Stomach (tissue), 19 donors: ENCODE measurements around the gene MIER1. TPM values are rescaled to one million over a fixed set of nuclear protein-coding genes. Genes with fewer than 3 reads are reported as not detected.

ENCODE experiments used
- DNase-seq, 2 donors: peaks; one replicate each; pipeline versions ENCODE4 v3.0.0 to v3.0.0-alpha.2; 2013 to 2019
- H3K27ac ChIP-seq, 5 donors: fragments of 200-600 bp in 4 of 5; sonication (generic) in 4 of 5; one replicate each; pipeline ENCODE4 v1.5.1; 2013 to 2019; ENCODE audit warnings: mild to moderate bottlenecking in 1 of 5, moderate library complexity in 1 of 5
- H3K27me3 ChIP-seq, 3 donors: fragments of 200-600 bp; sonication (generic); one replicate each; pipeline ENCODE4 v1.5.1; 2017 to 2019; ENCODE audit warnings: mixed run types in 1 of 3
- H3K36me3 ChIP-seq, 4 donors: fragments of 200-600 bp; sonication (generic); 1 replicate in 3 of 4; 2 replicates in 1 of 4; pipeline ENCODE4 v1.5.1; 2016 to 2019
- H3K4me1 ChIP-seq, 4 donors: fragments of 200-600 bp; sonication (generic); one replicate each; pipeline ENCODE4 v1.5.1; 2016 to 2019
- H3K4me3 ChIP-seq, 4 donors: fragments of 200-600 bp; sonication (generic) in 3 of 4; one replicate each; pipeline ENCODE4 v1.5.1; 2016 to 2019; ENCODE audit warnings: mild to moderate bottlenecking in 1 of 4
- H3K9me3 ChIP-seq, 4 donors: fragments of 200-600 bp; sonication (generic); one replicate each; pipeline ENCODE4 v1.5.1; 2016 to 2019
- EP300 ChIP-seq: sonication (generic); formaldehyde crosslinking; IDR thresholded peaks from one replicate; pipeline ENCODE4 v1.6.1; 2017; ENCODE audit warnings: antibody characterized with exemption
- POLR2A ChIP-seq, 4 donors: fragments of 450-650 bp; IDR thresholded peaks; one replicate each; pipeline ENCODE4 v1.6.1; 2016; ENCODE audit warnings: antibody characterized with exemption in 4 of 4, control low read depth in 2 of 4, mild to moderate bottlenecking in 1 of 4, moderate library complexity in 1 of 4
- POLR2AphosphoS5 ChIP-seq, 3 donors: sonication (generic); formaldehyde crosslinking; IDR thresholded peaks; one replicate each; pipeline ENCODE4 v1.6.1; 2016; ENCODE audit warnings: antibody characterized with exemption in 3 of 3
- WGBS, 5 donors: extraction: QIAGEN DNeasy Blood & Tissue Kit in 3 of 5; methylation state at CpG; one replicate each; pipeline versions ENCODE4 v1.1.5 to v1.1.7; 2013 to 2018; 5-methylcytosine and 5-hydroxymethylcytosine counted together
- intact Hi-C: fragments of 100-400 bp; cut with DNase I; formaldehyde crosslinking; loops from one replicate; pipeline ENCODE4 v1.15.1; 2023; ENCODE audit warnings: low total_unique reads
- long read RNA-seq, 10 donors: transcript quantifications; one replicate each; lab custom pipeline, GENCODE V29; 2026
- polyA plus RNA-seq, 3 donors: library from polyadenylated mRNA; stranded (reverse); fragments of 200-250 nt; gene quantifications; one replicate each; pipeline ENCODE4 v1.2.3, GENCODE V29; 2013
- total RNA-seq, 5 donors: library from RNA; depleted of rRNA; stranded (reverse); fragments of >200 nt; gene quantifications; one replicate each; pipeline versions ENCODE4 v1.1.0 to v1.2.3, GENCODE V29; 2014 to 2016
- TF ChIP-seq, protein P1 (sequence below), 7 experiments: fragments of 450-650 bp in 4 of 7; fragments of 200-600 bp in 3 of 7; sonication (generic) in 3 of 7; IDR thresholded peaks; one replicate each; pipeline ENCODE4 v1.5.1; 2016 to 2019; ENCODE audit warnings: antibody characterized with exemption in 7 of 7, control low read depth in 2 of 7, mild to moderate bottlenecking in 1 of 7
- donor health status: healthy with polysubstance abuse.
- donor health status: Bipolar disorder and iron deficiency.
- donor health status: healthy.

Gene MIER1
- total RNA-seq (10 to 100 TPM in 4 of 5 donors, 1 to 10 TPM in 1; 6.4 to 57.6 (median 34.1) TPM), polyA plus RNA-seq (10 to 100 TPM; 11.0 to 25.1 (median 12.7) TPM)
- long read RNA-seq, donor 1, full-length matches to known transcripts = 2 of 2 reads
- long read RNA-seq, donor 1, partial matches to known transcripts = 0 of 2 reads
- long read RNA-seq, donor 1, other reads (novel, unspliced or antisense) = 0 of 2 reads
- long read RNA-seq, donor 2, full-length matches to known transcripts = 1 of 1 reads
- long read RNA-seq, donor 2, partial matches to known transcripts = 0 of 1 reads
- long read RNA-seq, donor 2, other reads (novel, unspliced or antisense) = 0 of 1 reads
- long read RNA-seq, donor 3 = 0 reads
- long read RNA-seq, donor 4 = 0 reads
- long read RNA-seq, donor 5, full-length matches to known transcripts = 3 of 3 reads
- long read RNA-seq, donor 5, partial matches to known transcripts = 0 of 3 reads
- long read RNA-seq, donor 5, other reads (novel, unspliced or antisense) = 0 of 3 reads
- long read RNA-seq, donor 6 = 0 reads
- long read RNA-seq, donor 7, full-length matches to known transcripts = 2 of 2 reads
- long read RNA-seq, donor 7, partial matches to known transcripts = 0 of 2 reads
- long read RNA-seq, donor 7, other reads (novel, unspliced or antisense) = 0 of 2 reads
- long read RNA-seq, donor 8, partial matches to known transcripts = 0 of 1 reads
- long read RNA-seq, donor 8, other reads (novel, unspliced or antisense) = 0 of 1 reads
- long read RNA-seq, donor 9, partial matches to known transcripts = 0 of 2 reads
- long read RNA-seq, donor 9, other reads (novel, unspliced or antisense) = 0 of 2 reads
- long read RNA-seq, donor 10 = 0 reads

DNA sequence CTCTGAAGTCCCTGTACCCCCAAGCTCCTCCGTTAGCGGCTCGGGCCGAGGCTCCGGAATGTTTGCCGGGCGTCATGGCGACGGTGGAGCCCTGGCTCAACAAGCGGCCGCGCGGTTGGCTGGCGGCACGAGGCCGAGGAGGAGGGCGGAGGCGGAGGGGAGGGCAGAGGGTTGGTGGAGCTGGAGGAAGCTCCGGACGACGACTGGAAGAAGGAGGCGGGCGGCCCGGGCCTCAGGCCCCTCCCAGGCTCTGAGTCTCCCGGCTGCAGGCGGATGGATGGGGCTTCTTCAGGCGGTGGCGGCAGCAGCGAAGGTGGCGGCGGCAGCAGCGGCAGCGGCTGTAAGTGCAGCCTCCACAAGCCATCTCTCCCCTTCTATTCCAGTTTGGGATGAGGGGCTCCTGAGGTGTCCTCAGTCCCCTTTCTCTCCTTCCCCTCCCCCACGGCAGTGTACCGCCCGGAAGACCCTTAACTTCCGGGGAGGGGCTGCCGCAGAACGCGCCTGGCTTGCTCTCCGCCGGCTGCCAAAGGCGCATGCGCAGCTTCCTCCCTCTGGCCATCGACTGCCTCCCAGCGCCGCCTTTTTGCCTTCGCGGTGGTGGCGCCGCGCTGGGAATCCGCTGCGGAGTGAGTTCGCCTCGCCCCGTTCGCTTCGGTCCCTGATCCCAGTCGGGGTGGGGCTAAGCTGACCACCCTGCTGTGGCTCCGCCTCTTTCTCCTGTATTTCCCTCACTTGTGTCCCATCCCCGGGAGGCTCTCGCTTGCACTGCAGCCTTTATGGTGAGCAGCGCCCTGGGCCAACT lies at the start of gene MIER1, which contains the start of gene DNAI4:
Gene MIER1 (plus strand): TSS at position 235 of the 802 bp plus-strand sequence. CDS start 39 bp downstream, at position 274.
Gene DNAI4 (minus strand): TSS at position 101 of the 802 bp plus-strand sequence. CDS start 25 bp downstream, at position 76.
- no peaks in the 10 kb centered on the region for H3K27me3 ChIP-seq
- no peaks in the 10 kb centered on the region for H3K9me3 ChIP-seq
- TF ChIP-seq POLR2A (IDR thresholded peaks at IDR 0.05) (no peak), POLR2AphosphoS5 (IDR thresholded peaks at IDR 0.05) (peak; percentile 77 to 90 (median 80)), EP300 (no peak)
- TF ChIP-seq, protein P1, sequence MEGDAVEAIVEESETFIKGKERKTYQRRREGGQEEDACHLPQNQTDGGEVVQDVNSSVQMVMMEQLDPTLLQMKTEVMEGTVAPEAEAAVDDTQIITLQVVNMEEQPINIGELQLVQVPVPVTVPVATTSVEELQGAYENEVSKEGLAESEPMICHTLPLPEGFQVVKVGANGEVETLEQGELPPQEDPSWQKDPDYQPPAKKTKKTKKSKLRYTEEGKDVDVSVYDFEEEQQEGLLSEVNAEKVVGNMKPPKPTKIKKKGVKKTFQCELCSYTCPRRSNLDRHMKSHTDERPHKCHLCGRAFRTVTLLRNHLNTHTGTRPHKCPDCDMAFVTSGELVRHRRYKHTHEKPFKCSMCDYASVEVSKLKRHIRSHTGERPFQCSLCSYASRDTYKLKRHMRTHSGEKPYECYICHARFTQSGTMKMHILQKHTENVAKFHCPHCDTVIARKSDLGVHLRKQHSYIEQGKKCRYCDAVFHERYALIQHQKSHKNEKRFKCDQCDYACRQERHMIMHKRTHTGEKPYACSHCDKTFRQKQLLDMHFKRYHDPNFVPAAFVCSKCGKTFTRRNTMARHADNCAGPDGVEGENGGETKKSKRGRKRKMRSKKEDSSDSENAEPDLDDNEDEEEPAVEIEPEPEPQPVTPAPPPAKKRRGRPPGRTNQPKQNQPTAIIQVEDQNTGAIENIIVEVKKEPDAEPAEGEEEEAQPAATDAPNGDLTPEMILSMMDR (IDR thresholded peaks at IDR 0.05) = peak in 1 of 7 experiments; percentile 62
- 0 to 1% (median 0%) methylated on average over 40 to 64 of the region's 64 CpGs for WGBS, 5 donors
- intact Hi-C loops = no loop called here
- DNase-seq = peak; percentile 97 to 99
- peak within 1 kb of the TSS; percentile 81 to 91 (median 82) for H3K4me3 ChIP-seq
- H3K27ac ChIP-seq = peak within 1 kb of the TSS; percentile 89 to 97 (median 94)
- H3K4me1 ChIP-seq = peaks cover 21 to 55% (median 36%) of the 10 kb centered on the region in 4 donors
- peaks cover 0 to 6% (median 0%) of the 10 kb centered on the region in 4 donors for H3K36me3 ChIP-seq

DNA sequence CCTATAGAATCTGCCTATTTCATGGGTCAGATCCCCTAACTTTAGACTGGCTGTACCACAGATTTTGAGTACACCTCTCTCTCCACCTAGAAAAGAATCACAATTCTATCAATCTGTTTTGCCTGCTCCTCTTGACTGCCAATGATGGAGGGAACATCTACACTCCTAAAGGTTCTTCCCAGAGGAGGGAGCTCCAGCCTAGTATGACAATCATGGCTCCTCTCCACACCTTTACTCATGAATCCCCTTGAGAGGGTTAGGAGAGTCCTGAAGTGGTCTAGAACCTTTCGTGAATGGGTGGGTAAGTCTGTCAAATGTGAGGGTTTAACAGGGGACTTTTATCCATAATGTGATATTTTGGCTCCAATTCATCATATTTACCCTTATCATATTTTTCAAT lies 48.1 kb upstream of the MIER1 start:
- 69 to 93% (median 86%) methylated on average over 1 of the region's 1 CpG for WGBS, 5 donors
- Histone ChIP-seq H3K27ac (no peak overlapping the region), H3K36me3 (no peaks in the 10 kb centered on the region), H3K4me3 (no peak overlapping the region), H3K4me1 (no peaks in the 10 kb centered on the region), H3K27me3 (no peaks in the 10 kb centered on the region), H3K9me3 (peaks cover 0 to 31% (median 8%) of the 10 kb centered on the region in 4 donors)
- intact Hi-C loops = no loop called here
- no peak for TF ChIP-seq POLR2A (IDR thresholded peaks at IDR 0.05)
- TF ChIP-seq EP300 = no peak
- TF ChIP-seq POLR2AphosphoS5 (IDR thresholded peaks at IDR 0.05) = no peak
- TF ChIP-seq, protein P1 (IDR thresholded peaks at IDR 0.05) = no peak
- DNase-seq = no peak

DNA sequence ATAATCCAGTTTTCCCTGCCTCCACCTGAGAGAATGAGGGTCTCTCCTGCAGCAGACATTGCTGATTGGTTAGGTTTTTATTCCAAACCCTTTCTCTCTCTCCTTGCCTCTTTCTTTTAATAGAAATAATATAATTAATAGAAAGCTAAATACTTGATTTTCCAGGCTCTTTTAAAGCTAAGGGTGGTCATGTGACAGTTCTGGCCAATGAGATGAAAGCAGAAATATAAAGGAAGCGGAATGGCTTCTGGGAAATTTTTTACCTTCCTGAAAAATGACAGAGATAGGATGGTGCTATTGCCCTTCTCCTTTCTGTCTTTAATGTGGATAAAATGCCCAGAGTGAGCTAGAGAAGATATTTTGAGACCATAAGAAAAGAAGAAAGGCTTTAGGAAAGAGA lies 35.8 kb upstream of the MIER1 start:
- 96 to 100% (median 97%) methylated on average over 1 of the region's 1 CpG for WGBS, 5 donors
- TF ChIP-seq, protein P1 (IDR thresholded peaks at IDR 0.05) = no peak
- TF ChIP-seq EP300 (no peak), POLR2A (IDR thresholded peaks at IDR 0.05) (no peak), POLR2AphosphoS5 (IDR thresholded peaks at IDR 0.05) (no peak)
- Histone ChIP-seq H3K4me1 (no peaks in the 10 kb centered on the region), H3K27ac (no peak overlapping the region), H3K4me3 (no peak overlapping the region), H3K36me3 (no peaks in the 10 kb centered on the region), H3K27me3 (no peaks in the 10 kb centered on the region), H3K9me3 (no peaks in the 10 kb centered on the region)
- intact Hi-C loops = no loop called here
- no peak for DNase-seq
